Ramos (cell line): Measurements from ENCODE around the gene ZNF804A.
"Not testable (repeated sequence)": the region's sequence is repeated elsewhere in the genome, so short reads cannot be mapped to it uniquely, and the experiment has no call there.

ENCODE experiments used
- in situ Hi-C: fragments of 300-500 bp; cut with MboI; formaldehyde crosslinking; loops from one replicate; pipeline ENCODE4 v1.14.3; 2022; ENCODE audit warnings: low sequenced_read_pairs; ENCODE audit not compliant: unreplicated experiment

The ZNF804A gene

DNA sequence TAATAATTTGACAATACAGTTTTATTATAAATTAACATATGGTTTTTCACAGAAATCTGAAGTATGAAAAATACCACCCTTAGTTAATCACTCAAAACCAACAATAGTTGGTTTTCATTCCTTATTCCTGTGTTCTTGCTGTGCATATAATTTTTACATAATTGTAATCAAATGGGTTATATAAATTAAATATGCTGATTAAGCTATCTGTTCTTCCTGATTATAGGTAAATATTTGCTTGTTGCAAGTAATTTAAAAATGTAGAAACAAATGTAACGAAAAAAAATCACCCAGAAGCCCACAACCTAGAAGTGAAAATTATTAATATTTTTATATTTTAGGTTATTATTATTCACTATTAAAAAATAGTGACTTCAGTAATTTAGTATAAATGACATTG is 98.3 kb downstream of the ZNF804A start:
- in situ Hi-C loops, result no loop called here

- in situ Hi-C loops, result no loop called here
These were observed 100.1 kb downstream of the ZNF804A start for GRCh38 chr2:184698476-184698875.

DNA sequence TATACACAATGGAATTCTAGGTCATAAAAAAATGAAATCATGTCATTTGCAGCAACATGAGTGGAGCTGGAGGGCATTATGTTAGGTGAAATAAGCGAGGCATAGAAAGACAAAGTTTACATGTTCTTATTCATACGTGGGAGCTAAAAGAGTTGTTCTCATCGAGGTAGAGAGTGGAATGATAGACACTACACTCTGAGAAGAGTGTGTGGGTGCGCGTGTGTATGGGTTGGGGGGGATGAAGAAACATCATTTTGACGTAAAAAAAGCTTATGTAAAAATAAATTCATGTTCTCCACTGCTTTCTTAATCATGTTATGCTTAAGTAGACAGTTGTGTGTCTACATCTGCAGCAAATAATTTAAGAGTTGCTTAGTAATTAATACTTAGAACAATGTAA is 123.6 kb downstream of the ZNF804A start:
- in situ Hi-C loops, result no loop called here

- in situ Hi-C loops, result no loop called here
These were observed 129.5 kb downstream of the ZNF804A start for GRCh38 chr2:184727813-184728212.

GRCh38 chr2:184728411-184728810 is 130.1 kb downstream of the ZNF804A start:
- in situ Hi-C loops, result no loop called here

DNA sequence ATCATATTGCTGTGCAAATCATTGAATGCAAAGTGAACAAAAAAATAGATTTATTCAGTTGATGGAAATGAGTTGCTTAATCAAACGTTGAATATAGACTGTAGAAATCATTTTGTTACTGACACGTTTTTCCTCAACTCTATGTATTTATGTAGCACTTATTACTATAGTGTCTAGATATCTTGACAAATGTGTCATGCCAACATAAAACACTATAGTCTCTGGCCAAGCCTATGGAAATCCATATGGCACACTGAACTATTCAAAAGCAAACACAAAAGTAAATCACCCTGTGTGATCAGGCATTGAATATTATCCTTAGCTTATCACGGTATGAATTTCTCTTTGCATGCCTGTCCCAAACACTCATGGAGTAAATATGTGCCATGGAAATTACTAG is 131.3 kb downstream of the ZNF804A start:
- in situ Hi-C loops, result no loop called here

DNA sequence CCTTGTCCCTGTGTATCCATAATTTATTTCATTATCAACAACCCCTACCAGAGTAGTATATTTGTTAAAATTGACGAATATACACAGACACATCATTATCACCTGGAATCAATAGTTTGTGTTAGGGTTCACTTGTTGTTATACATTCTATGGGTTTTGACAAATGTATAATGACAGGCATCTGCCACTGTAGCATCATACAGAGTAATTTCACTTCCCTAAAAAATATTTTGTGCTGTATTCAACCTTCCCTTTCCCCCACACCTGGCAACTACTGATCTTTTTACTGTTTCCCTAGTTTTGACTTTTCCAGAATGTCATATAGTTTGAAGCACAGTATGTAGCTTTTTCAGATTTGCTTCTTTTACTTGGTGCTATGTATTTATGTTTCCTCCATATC is 132.0 kb downstream of the ZNF804A start:
- in situ Hi-C loops, result no loop called here

DNA sequence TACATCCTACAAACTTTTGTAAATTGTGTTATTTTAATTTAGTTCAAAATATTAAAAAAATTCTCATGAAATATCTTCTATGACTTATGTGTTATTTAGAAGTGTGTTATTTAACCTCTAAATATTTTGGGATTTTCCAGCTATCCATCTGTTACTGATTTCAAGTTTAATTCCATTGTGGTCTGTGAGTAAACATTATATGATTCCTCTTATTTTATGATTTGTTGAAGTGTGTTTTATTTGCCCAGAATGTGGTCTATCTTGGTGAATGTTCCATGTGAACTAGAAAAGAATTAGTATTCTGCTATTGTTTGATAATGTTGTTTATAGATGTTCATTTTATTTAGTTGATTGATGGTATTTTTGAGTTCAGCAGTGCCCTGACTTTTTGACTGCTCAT is 136.0 kb downstream of the ZNF804A start:
- in situ Hi-C loops, result no loop called here

DNA sequence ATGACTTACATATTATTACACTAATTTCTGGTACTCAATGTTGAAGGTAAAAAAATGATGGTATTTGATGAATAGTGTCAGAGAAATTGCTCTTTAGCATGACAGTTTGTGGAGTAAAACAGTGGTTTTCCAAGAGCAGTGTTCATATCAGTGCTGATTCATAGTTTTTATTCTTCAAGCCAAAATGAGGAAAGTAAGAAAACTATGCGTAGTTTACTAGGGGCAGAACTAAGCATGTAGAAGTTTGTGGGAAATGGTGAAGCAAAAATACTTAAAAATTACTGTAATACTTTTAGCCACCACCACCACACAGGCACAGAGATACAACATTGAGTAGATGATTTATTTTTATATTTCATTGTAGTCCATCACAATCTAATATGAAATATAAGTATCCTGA is 137.3 kb downstream of the ZNF804A start:
- in situ Hi-C loops, result no loop called here

- in situ Hi-C loops, result no loop called here
These were observed 144.8 kb downstream of the ZNF804A start for GRCh38 chr2:184743096-184743495.

- in situ Hi-C loops, result no loop called here
These were observed 157.8 kb downstream of the ZNF804A start for GRCh38 chr2:184756161-184756560.

GRCh38 chr2:184756885-184757284 is 158.6 kb downstream of the ZNF804A start:
- in situ Hi-C loops, result no loop called here

DNA sequence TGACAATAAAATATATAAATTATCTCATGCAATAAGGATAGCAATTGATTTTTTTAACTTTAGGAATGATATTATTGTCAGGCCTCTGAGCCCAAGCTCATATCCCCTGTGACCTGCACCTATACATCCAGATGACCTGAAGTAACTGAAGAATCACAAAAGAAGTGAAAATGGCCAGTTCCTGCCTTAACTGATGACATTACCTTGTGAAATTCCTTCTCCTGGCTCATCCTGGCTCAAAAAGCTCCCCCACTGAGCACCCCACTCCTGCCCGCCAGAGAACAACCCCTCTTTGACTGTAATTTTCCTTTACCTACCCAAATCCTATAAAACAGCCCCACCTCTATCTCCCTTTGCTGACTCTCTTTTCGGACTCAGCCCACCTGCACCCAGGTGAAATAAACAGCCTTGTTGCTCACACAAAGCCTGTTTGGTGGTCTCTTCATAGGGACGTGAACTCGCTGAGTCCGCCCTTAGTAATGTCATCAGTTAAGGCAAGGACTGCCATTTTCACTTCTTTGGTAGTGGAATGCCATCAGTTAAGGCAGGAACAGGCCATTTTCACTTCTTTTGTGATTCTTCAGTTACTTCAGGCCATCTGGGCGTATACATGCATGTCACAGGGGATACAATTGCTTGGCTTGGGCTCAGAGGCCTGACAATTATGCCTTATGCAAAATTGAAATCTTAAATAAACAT is 161.4 kb downstream of the ZNF804A start:
- in situ Hi-C loops, result not testable (repeated sequence)

DNA sequence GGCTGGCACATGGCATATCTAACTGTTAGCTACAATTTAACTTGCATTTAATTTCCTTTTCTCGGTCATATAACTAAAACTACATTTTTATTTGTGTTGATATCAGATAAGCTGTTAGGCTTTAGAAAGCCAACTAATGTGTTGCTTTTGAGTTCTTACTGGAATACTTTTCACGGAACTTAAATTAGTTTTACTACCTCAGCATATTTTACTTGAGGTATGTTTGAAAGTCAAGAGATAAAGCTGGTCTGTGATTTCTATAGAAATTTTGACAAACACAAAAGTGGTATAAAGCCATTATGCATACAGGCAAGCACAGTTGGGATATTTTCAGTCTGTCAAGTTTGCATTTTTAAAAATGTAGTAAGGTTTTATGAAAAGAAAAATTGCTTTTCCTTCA is 162.6 kb downstream of the ZNF804A start:
- in situ Hi-C loops, result no loop called here

DNA sequence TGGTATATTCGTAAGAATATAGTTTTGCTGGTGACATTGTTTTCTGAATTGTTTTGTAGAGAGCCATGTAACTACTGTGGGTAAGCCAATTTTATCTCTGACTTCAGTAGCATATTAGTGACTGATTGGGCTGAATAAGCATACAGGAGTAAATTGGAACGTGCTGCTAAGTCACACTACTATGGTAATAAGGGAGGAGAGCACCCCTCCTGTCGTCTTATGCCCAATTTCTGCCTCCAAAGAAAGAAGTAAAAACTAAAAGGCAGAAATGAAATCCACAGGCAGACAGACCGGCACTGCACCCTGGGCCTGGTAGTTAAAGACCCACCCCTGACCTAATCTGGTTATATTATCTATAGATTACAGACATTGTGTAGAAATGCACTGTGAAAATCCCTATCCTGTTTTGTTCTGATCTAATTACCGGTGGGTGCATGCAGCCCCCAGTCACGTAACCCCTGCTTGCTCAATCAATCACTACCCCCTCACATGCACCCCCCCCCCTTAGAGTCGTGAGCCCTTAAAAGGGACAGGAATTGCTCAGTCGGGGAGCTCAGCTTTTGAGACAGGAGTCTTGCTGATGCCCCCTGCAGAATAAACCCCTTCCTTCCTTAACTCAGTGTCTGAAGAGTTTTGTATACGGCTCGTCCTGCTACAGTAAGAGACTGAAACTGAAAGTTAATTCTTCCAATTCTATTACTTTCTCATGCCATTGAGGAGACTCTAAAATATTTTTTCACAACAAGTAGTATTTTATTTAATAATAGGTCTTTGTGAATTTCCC is 167.0 kb downstream of the ZNF804A start:
- in situ Hi-C loops, result no loop called here

DNA sequence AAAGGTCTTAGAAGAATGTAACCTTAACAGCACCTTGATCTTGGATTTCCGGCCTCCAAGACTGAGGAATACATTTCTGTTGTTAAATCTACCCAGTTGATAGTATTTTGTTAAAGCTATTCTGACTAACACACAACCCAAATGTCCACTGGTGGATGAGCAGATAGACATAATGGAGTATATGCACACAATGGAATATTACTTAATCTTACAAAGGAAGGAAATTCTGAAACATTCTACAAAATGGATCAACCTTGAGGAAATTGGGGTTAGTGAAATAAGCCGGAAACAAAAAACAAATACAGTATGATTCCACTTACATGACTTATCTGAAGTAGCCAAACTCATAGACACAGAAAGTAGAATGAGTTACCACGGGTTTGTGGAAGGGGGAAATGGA is 168.7 kb downstream of the ZNF804A start:
- in situ Hi-C loops, result no loop called here

DNA sequence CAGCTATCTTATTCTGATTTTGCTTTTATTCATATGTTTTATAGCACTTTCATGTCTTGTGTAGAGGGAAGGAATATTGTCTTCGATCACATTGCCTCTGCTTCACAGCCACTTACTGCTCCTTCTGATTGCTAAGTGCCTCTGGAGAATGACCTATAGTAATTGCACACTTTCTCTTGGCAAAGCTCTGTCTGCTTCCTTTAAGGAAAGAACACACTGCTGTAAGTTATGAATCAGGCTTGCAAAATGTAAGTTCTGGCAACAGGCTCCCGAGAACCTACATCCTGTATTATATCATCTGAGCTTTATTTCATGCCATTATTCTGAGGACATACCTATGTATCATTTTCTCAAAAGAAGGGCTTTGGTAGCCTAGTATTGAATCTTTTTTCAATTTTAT is 170.7 kb downstream of the ZNF804A start:
- in situ Hi-C loops, result no loop called here

GRCh38 chr2:184769686-184770085 is 171.4 kb downstream of the ZNF804A start:
- in situ Hi-C loops, result no loop called here

DNA sequence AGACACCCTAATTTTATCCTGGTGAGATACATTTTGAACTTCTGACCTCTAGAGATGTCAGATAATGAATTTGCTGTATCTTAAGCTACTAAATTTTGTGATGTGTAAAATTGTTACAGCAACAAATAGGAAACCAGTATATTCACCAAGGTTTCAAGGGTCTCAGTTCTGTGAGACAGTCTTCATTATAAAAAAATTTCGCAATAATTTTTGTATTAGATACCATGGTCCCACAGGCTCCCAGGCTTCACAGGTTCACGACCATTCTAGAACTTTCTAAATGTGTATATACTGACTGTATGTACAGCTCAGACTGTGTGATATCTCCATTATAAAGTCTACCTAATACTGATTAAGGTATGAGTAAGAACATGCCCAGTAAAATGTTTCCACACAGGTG is 181.4 kb downstream of the ZNF804A start:
- in situ Hi-C loops, result no loop called here

GRCh38 chr2:184780384-184780783 is 182.1 kb downstream of the ZNF804A start:
- in situ Hi-C loops, result no loop called here

GRCh38 chr2:184780944-184781343 is 182.6 kb downstream of the ZNF804A start:
- in situ Hi-C loops, result no loop called here

- in situ Hi-C loops, result no loop called here
These were observed 185.2 kb downstream of the ZNF804A start for GRCh38 chr2:184783576-184783975.
